Ishikawa (cell line): ENCODE results near the gene OGN.

Experiments used
- CEBPB ChIP-seq: IDR thresholded peaks from 2 replicates; pipeline ENCODE4 v1.6.1; 2012
- CREB1 ChIP-seq: IDR thresholded peaks from 2 replicates; pipeline ENCODE4 v1.6.1; 2012; ENCODE audit warnings: low read depth
- EGR1 ChIP-seq: IDR thresholded peaks from 2 replicates; pipeline ENCODE4 v1.6.1; 2012
- EP300 ChIP-seq: IDR thresholded peaks from 2 replicates; pipeline ENCODE4 v1.6.1; 2012; ENCODE audit warnings: borderline replicate concordance
- FOXM1 ChIP-seq: IDR thresholded peaks from 2 replicates; pipeline ENCODE4 v1.6.1; 2012; ENCODE audit warnings: low read depth, borderline replicate concordance
- NFIC ChIP-seq: IDR thresholded peaks from 2 replicates; pipeline ENCODE4 v1.6.1; 2012
- RAD21 ChIP-seq: IDR thresholded peaks from 2 replicates; pipeline ENCODE4 v1.6.1; 2012; ENCODE audit warnings: low read depth
- TEAD4 ChIP-seq: IDR thresholded peaks from 2 replicates; pipeline ENCODE4 v1.6.1; 2012
- YY1 ChIP-seq: IDR thresholded peaks from 2 replicates; pipeline ENCODE4 v1.6.1; 2012; ENCODE audit warnings: low read depth
- TF ChIP-seq, protein P1 (sequence below): IDR thresholded peaks from 2 replicates; pipeline ENCODE4 v1.6.1; 2012; ENCODE audit warnings: low read depth, mild to moderate bottlenecking

DNA sequence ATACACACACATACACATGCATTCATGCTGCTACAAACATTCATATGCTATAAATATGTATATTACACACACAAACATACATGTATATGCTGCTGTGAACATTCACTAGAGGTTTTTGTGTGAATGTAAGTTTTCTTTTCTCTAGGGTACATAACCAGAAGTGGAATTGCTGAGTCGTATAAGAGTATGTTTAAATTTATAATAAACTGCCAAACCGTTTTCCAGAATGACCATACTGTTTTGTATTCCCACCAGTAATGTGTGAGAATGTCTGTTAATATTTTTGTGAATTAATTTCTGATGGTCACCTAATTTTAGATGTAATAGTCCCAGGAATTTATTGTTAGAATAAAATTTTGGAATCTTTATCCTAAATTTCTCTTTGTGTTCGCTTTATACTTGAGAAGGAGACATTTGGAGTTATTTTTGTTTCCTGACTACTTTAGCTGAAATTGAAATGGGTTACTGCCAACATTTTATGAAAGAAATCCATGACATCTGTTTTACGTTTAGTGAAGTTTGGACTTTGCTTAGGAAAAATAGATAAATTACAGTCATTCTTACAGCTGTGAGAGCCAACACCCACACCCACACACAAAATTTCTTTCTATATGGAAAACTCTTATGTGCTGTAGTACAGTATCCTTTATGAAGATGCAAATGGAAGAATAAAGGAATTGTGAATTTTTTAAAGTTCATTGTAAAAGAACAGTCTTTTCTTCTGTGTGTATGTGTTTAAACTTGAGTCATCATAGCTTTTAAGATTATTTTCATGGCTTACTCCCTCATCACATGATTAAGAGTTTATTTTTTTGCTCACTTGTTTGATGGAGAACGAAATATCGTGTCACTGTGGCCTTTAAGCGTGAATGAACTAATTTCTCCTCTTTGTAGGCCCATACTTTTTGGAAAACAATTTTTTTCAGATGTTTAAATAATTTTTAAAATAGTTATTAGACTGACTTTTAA, 54.3 kb downstream of the OGN start:
- no peak for TF ChIP-seq RAD21
- no peak for TF ChIP-seq TEAD4
- TF ChIP-seq YY1, result no peak
- TF ChIP-seq NFIC, result no peak
- TF ChIP-seq CEBPB, result no peak
- TF ChIP-seq FOXM1, result no peak
- no peak for TF ChIP-seq EGR1
- TF ChIP-seq EP300, result no peak
- TF ChIP-seq, protein P1, sequence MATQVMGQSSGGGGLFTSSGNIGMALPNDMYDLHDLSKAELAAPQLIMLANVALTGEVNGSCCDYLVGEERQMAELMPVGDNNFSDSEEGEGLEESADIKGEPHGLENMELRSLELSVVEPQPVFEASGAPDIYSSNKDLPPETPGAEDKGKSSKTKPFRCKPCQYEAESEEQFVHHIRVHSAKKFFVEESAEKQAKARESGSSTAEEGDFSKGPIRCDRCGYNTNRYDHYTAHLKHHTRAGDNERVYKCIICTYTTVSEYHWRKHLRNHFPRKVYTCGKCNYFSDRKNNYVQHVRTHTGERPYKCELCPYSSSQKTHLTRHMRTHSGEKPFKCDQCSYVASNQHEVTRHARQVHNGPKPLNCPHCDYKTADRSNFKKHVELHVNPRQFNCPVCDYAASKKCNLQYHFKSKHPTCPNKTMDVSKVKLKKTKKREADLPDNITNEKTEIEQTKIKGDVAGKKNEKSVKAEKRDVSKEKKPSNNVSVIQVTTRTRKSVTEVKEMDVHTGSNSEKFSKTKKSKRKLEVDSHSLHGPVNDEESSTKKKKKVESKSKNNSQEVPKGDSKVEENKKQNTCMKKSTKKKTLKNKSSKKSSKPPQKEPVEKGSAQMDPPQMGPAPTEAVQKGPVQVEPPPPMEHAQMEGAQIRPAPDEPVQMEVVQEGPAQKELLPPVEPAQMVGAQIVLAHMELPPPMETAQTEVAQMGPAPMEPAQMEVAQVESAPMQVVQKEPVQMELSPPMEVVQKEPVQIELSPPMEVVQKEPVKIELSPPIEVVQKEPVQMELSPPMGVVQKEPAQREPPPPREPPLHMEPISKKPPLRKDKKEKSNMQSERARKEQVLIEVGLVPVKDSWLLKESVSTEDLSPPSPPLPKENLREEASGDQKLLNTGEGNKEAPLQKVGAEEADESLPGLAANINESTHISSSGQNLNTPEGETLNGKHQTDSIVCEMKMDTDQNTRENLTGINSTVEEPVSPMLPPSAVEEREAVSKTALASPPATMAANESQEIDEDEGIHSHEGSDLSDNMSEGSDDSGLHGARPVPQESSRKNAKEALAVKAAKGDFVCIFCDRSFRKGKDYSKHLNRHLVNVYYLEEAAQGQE, result no peak
- no peak for TF ChIP-seq CREB1
